Measurements from ENCODE around the gene ESPL1. TPM values are rescaled to one million over a fixed set of nuclear protein-coding genes. Genes with fewer than 3 reads are reported as not detected.
A peak's percentile ranks its signal among the peaks of the same experiment; 100 is the strongest.

ESPL1 gene
- total RNA-seq, 1 experiment from 2014 or later = 61.4 TPM

DNA sequence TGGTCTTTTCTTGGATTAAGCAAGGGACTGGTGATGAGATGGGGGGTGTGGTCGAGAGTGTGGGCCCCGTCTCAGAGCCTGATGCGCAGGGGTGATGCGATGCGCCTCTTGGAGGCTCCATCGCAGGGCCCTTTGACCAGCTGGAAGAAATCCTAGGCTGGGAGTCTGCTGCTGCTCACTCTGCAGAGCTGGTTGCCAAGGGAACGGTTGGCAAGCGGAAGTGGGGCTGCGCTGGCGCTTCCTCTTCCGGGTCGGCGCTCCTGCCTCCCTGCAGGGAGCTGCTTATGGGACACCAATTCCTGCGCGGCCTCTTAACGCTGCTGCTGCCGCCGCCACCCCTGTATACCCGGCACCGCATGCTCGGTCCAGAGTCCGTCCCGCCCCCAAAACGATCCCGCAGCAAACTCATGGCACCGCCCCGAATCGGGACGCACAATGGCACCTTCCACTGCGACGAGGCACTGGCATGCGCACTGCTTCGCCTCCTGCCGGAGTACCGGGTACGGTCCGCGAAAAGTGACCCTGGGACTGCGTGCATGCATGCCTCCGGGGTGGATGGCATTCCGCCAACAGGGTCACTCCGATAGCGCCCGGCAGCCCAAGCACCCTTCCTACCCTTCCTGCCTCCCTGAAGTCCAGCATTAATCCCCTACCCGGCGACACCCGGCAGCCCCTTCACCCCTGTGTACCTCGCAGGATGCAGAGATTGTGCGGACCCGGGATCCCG is 31.5 kb downstream of the ESPL1 start, which contains the start of gene MYG1 (continued):
- TF ChIP-seq, protein P1, sequence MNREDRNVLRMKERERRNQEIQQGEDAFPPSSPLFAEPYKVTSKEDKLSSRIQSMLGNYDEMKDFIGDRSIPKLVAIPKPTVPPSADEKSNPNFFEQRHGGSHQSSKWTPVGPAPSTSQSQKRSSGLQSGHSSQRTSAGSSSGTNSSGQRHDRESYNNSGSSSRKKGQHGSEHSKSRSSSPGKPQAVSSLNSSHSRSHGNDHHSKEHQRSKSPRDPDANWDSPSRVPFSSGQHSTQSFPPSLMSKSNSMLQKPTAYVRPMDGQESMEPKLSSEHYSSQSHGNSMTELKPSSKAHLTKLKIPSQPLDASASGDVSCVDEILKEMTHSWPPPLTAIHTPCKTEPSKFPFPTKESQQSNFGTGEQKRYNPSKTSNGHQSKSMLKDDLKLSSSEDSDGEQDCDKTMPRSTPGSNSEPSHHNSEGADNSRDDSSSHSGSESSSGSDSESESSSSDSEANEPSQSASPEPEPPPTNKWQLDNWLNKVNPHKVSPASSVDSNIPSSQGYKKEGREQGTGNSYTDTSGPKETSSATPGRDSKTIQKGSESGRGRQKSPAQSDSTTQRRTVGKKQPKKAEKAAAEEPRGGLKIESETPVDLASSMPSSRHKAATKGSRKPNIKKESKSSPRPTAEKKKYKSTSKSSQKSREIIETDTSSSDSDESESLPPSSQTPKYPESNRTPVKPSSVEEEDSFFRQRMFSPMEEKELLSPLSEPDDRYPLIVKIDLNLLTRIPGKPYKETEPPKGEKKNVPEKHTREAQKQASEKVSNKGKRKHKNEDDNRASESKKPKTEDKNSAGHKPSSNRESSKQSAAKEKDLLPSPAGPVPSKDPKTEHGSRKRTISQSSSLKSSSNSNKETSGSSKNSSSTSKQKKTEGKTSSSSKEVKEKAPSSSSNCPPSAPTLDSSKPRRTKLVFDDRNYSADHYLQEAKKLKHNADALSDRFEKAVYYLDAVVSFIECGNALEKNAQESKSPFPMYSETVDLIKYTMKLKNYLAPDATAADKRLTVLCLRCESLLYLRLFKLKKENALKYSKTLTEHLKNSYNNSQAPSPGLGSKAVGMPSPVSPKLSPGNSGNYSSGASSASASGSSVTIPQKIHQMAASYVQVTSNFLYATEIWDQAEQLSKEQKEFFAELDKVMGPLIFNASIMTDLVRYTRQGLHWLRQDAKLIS (CRISPR knock-in tag; IDR thresholded peaks at IDR 0.05; ENCODE audit: borderline replicate concordance) = peak; percentile 39; the same call in 1 of the 2 replicates
- TF ChIP-seq, protein P2, sequence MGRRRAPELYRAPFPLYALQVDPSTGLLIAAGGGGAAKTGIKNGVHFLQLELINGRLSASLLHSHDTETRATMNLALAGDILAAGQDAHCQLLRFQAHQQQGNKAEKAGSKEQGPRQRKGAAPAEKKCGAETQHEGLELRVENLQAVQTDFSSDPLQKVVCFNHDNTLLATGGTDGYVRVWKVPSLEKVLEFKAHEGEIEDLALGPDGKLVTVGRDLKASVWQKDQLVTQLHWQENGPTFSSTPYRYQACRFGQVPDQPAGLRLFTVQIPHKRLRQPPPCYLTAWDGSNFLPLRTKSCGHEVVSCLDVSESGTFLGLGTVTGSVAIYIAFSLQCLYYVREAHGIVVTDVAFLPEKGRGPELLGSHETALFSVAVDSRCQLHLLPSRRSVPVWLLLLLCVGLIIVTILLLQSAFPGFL (CRISPR knock-in tag; IDR thresholded peaks at IDR 0.05; ENCODE audit: borderline replicate concordance) = 0 out of 2 replicates have a peak, but pooled peaks have one; percentile 21
- TF ChIP-seq GTF2I (CRISPR knock-in tag; conservative IDR thresholded peaks at IDR 0.05) (no peak), JUN (CRISPR knock-in tag; IDR thresholded peaks at IDR 0.05) (peak; percentile 71; the same call in 1 of the 2 replicates), ZNF138 (CRISPR knock-in tag; conservative IDR thresholded peaks at IDR 0.05) (peak; percentile 75; the same call in 1 of the 2 replicates), GRHL2 (CRISPR knock-in tag; IDR thresholded peaks at IDR 0.05; ENCODE audit: insufficient replicate concordance, severe bottlenecking) (no peak), KAT7 (CRISPR knock-in tag; IDR thresholded peaks at IDR 0.05; ENCODE audit: borderline replicate concordance) (peak; percentile 55; the same call in 1 of the 2 replicates), NR2C2 (CRISPR knock-in tag; IDR thresholded peaks at IDR 0.05) (peak; percentile 95), ETV6 (CRISPR knock-in tag; IDR thresholded peaks at IDR 0.05) (peak; percentile 94), RELA (CRISPR knock-in tag; IDR thresholded peaks at IDR 0.05; ENCODE audit: borderline replicate concordance) (0 out of 2 replicates have a peak, but pooled peaks have one; percentile 64), SP1 (CRISPR knock-in tag; conservative IDR thresholded peaks at IDR 0.05) (peak; percentile 88), SMAD3 (CRISPR knock-in tag; IDR thresholded peaks at IDR 0.05; ENCODE audit: borderline replicate concordance) (no peak; the same call in 1 of the 2 replicates)
- TF ChIP-seq, protein P3, sequence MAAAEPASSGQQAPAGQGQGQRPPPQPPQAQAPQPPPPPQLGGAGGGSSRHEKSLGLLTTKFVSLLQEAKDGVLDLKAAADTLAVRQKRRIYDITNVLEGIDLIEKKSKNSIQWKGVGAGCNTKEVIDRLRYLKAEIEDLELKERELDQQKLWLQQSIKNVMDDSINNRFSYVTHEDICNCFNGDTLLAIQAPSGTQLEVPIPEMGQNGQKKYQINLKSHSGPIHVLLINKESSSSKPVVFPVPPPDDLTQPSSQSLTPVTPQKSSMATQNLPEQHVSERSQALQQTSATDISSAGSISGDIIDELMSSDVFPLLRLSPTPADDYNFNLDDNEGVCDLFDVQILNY (CRISPR knock-in tag; IDR thresholded peaks at IDR 0.05) = no peak
- TF ChIP-seq, protein P4, sequence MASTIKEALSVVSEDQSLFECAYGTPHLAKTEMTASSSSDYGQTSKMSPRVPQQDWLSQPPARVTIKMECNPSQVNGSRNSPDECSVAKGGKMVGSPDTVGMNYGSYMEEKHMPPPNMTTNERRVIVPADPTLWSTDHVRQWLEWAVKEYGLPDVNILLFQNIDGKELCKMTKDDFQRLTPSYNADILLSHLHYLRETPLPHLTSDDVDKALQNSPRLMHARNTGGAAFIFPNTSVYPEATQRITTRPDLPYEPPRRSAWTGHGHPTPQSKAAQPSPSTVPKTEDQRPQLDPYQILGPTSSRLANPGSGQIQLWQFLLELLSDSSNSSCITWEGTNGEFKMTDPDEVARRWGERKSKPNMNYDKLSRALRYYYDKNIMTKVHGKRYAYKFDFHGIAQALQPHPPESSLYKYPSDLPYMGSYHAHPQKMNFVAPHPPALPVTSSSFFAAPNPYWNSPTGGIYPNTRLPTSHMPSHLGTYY (CRISPR knock-in tag; IDR thresholded peaks at IDR 0.05) = peak; percentile 50; the same call in 1 of the 2 replicates
- TF ChIP-seq, protein P5, sequence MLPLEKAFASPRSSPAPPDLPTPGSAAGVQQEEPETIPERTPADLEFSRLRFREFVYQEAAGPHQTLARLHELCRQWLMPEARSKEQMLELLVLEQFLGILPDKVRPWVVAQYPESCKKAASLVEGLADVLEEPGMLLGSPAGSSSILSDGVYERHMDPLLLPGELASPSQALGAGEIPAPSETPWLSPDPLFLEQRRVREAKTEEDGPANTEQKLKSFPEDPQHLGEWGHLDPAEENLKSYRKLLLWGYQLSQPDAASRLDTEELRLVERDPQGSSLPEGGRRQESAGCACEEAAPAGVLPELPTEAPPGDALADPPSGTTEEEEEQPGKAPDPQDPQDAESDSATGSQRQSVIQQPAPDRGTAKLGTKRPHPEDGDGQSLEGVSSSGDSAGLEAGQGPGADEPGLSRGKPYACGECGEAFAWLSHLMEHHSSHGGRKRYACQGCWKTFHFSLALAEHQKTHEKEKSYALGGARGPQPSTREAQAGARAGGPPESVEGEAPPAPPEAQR (CRISPR knock-in tag; IDR thresholded peaks at IDR 0.05) = no peak
- TF ChIP-seq, protein P6, sequence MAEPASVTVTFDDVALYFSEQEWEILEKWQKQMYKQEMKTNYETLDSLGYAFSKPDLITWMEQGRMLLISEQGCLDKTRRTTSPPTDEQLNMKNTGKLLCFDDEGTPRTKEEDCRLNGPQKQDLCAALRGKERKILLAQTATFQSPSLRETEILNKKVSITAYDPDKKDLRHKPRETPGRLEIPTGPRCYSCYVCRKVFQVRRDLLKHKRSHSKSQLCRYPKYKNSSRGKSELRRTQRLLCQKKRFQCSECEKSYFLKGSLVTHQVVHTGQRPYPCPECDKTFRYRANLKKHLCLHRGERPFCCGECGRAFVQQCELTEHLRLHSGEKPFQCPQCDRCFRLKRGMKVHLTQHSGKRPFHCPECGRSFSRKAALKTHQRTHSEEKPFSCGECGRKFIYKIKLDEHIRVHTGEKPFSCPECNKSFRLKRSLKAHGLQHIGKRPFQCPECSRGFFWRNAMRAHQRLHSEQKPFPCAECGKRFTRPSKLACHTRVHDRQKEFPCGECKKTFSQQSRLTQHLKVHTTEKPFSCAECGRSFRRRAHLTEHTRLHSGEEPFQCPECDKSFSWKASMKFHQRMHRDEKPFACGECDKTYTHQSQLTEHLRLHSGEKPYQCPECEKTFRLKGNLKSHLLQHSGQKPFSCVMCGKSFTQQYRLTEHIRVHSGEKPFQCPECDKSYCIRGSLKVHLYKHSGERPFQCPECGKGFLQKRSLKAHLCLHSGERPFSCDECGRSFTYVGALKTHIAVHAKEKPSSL (CRISPR knock-in tag; conservative IDR thresholded peaks at IDR 0.05) = no peak
- TF ChIP-seq, protein P7, sequence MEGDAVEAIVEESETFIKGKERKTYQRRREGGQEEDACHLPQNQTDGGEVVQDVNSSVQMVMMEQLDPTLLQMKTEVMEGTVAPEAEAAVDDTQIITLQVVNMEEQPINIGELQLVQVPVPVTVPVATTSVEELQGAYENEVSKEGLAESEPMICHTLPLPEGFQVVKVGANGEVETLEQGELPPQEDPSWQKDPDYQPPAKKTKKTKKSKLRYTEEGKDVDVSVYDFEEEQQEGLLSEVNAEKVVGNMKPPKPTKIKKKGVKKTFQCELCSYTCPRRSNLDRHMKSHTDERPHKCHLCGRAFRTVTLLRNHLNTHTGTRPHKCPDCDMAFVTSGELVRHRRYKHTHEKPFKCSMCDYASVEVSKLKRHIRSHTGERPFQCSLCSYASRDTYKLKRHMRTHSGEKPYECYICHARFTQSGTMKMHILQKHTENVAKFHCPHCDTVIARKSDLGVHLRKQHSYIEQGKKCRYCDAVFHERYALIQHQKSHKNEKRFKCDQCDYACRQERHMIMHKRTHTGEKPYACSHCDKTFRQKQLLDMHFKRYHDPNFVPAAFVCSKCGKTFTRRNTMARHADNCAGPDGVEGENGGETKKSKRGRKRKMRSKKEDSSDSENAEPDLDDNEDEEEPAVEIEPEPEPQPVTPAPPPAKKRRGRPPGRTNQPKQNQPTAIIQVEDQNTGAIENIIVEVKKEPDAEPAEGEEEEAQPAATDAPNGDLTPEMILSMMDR (IDR thresholded peaks at IDR 0.05) = no peak
- TF ChIP-seq, protein P8, sequence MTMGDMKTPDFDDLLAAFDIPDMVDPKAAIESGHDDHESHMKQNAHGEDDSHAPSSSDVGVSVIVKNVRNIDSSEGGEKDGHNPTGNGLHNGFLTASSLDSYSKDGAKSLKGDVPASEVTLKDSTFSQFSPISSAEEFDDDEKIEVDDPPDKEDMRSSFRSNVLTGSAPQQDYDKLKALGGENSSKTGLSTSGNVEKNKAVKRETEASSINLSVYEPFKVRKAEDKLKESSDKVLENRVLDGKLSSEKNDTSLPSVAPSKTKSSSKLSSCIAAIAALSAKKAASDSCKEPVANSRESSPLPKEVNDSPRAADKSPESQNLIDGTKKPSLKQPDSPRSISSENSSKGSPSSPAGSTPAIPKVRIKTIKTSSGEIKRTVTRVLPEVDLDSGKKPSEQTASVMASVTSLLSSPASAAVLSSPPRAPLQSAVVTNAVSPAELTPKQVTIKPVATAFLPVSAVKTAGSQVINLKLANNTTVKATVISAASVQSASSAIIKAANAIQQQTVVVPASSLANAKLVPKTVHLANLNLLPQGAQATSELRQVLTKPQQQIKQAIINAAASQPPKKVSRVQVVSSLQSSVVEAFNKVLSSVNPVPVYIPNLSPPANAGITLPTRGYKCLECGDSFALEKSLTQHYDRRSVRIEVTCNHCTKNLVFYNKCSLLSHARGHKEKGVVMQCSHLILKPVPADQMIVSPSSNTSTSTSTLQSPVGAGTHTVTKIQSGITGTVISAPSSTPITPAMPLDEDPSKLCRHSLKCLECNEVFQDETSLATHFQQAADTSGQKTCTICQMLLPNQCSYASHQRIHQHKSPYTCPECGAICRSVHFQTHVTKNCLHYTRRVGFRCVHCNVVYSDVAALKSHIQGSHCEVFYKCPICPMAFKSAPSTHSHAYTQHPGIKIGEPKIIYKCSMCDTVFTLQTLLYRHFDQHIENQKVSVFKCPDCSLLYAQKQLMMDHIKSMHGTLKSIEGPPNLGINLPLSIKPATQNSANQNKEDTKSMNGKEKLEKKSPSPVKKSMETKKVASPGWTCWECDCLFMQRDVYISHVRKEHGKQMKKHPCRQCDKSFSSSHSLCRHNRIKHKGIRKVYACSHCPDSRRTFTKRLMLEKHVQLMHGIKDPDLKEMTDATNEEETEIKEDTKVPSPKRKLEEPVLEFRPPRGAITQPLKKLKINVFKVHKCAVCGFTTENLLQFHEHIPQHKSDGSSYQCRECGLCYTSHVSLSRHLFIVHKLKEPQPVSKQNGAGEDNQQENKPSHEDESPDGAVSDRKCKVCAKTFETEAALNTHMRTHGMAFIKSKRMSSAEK (CRISPR knock-in tag; IDR thresholded peaks at IDR 0.05; ENCODE audit: borderline replicate concordance) = no peak
- TF ChIP-seq, protein P9, sequence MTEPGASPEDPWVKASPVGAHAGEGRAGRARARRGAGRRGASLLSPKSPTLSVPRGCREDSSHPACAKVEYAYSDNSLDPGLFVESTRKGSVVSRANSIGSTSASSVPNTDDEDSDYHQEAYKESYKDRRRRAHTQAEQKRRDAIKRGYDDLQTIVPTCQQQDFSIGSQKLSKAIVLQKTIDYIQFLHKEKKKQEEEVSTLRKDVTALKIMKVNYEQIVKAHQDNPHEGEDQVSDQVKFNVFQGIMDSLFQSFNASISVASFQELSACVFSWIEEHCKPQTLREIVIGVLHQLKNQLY (CRISPR knock-in tag; IDR thresholded peaks at IDR 0.05) = peak; percentile 66; the same call in 1 of the 2 replicates

Data from WTC11 (cell line).